GM04503 (cell line): ENCODE results near the gene POSTN.

ENCODE experiments used
- DNase-seq: peaks from one replicate; pipeline ENCODE4 v3.0.0-alpha.2; 2012; ENCODE audit warnings: low read depth

Gene POSTN

DNA sequence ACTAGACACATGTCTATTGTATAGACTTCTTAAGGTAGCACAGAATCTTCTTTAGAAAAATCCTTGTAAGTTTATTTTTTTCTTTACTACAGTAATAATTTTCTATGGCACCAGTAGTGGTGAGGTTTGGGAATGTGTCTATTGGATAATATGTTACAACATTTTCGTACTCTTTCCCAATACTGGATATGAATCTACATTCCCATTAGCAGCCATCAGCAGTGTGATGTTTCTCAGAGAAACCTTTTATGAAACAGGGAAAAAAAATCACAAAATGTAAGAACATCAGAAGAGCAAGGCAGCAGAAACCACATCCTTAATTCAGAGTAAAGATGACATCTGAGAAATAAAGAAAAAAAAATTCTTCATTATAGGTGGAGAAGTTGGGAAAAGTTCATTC lies 83.3 kb downstream of the POSTN start:
- DNase-seq = no peak
